T-cell (primary cell): ENCODE results near the gene ZNF565. TPM values are rescaled to one million over a fixed set of nuclear protein-coding genes. Genes with fewer than 3 reads are reported as not detected.

ENCODE experiments used
- ATAC-seq, 4 experiments: fragments of 200-7000 bp in 3 of 4; fragments of 150-1000 bp in 1 of 4; cut with Tn5 transposase; replicated peaks in 1 of 4; 1 replicate in 3 of 4; 2 replicates in 1 of 4; pipeline ENCODE4 v1.10.0; 2021; ENCODE audit warnings: moderate library complexity in 3 of 4, mild to moderate bottlenecking in 2 of 4, moderate number of reproducible peaks in 1 of 4
- CTCF ChIA-PET, 2 donors: fragments of 300-600 bp; sonication (Branson Sonifier 250); formaldehyde crosslinking; loops; one replicate each; lab custom pipeline; 2022; ENCODE audit warnings: antibody characterized with exemption in 2 of 2; lab: Charles Lee
- POLR2A ChIA-PET, 2 donors: fragments of 300-600 bp; sonication (Branson Sonifier 250); formaldehyde crosslinking; loops; one replicate each; lab custom pipeline; 2022; ENCODE audit warnings: antibody characterized with exemption in 2 of 2; lab: Charles Lee
- DNase-seq, 35 experiments: peaks; one replicate each; pipeline versions ENCODE4 v3.0.0 to v3.0.0-alpha.2; 2013 to 2023
- H3K27ac ChIP-seq: one replicate; pipeline ENCODE4 v1.5.1; 2013; ENCODE audit warnings: low read length
- H3K27me3 ChIP-seq, 2 experiments: replicated peaks in 1 of 2; 1 replicate in 1 of 2; 2 replicates in 1 of 2; pipeline versions ENCODE4 v1.6.1 to v1.7.0; 2013; ENCODE audit warnings: low read length in 1 of 2, mixed read lengths in 1 of 2; ENCODE audit not compliant: control insufficient read depth in 2 of 2, insufficient read depth in 2 of 2; ENCODE audit errors: extremely low read depth in 1 of 2
- H3K36me3 ChIP-seq, 2 donors: 1 replicate in 1 of 2; 2 replicates in 1 of 2; pipeline versions ENCODE4 v1.6.1 to v1.7.0; 2013; ENCODE audit warnings: low read length in 1 of 2; ENCODE audit not compliant: control insufficient read depth in 2 of 2, insufficient read depth in 1 of 2; ENCODE audit errors: extremely low read depth in 1 of 2
- H3K4me1 ChIP-seq, 2 experiments: 1 replicate in 1 of 2; 2 replicates in 1 of 2; pipeline versions ENCODE4 v1.6.1 to v1.7.0; 2013; ENCODE audit warnings: low read length in 2 of 2, mixed read lengths in 1 of 2; ENCODE audit not compliant: insufficient read depth in 2 of 2, control insufficient read depth in 1 of 2; ENCODE audit errors: extremely low read depth in 1 of 2
- H3K4me3 ChIP-seq, 2 donors: 1 replicate in 1 of 2; 2 replicates in 1 of 2; pipeline versions ENCODE4 v1.5.1 to v1.7.0; 2013; ENCODE audit warnings: mild to moderate bottlenecking in 2 of 2, low read length in 1 of 2, moderate library complexity in 1 of 2; ENCODE audit not compliant: control insufficient read depth in 1 of 2; ENCODE audit errors: extremely low read depth in 1 of 2
- H3K9me3 ChIP-seq: 2 replicates; pipeline ENCODE4 v1.7.0; 2013
- H3K27ac Mint-ChIP-seq, 2 donors: one replicate each; pipeline ENCODE4 v1.8.0; 2020 to 2021; ENCODE audit warnings: mild to moderate bottlenecking in 2 of 2, mixed read lengths in 2 of 2
- H3K27me3 Mint-ChIP-seq, 2 donors: one replicate each; pipeline ENCODE4 v1.8.0; 2021 to 2022; ENCODE audit warnings: mixed read lengths in 2 of 2
- H3K36me3 Mint-ChIP-seq: one replicate; pipeline ENCODE4 v1.8.0; 2021; ENCODE audit warnings: mixed read lengths
- H3K4me1 Mint-ChIP-seq, 3 donors: one replicate each; pipeline ENCODE4 v1.8.0; 2020 to 2022; ENCODE audit warnings: mixed read lengths in 3 of 3, mild to moderate bottlenecking in 1 of 3
- H3K4me3 Mint-ChIP-seq, 3 donors: one replicate each; pipeline ENCODE4 v1.8.0; 2020 to 2022; ENCODE audit warnings: mild to moderate bottlenecking in 3 of 3, mixed read lengths in 3 of 3, moderate library complexity in 3 of 3
- H3K9me3 Mint-ChIP-seq, 3 donors: one replicate each; pipeline ENCODE4 v1.8.0; 2020 to 2022; ENCODE audit warnings: mixed read lengths in 3 of 3
- WGBS: methylation state at CpG from one replicate; pipeline ENCODE4 v1.1.5; 2013; ENCODE audit warnings: missing lambda C conversion rate; ENCODE audit not compliant: insufficient coverage; 5-methylcytosine and 5-hydroxymethylcytosine counted together
- total RNA-seq, 35 experiments: library from RNA in 6 of 35; stranded (reverse) in 6 of 35; fragments of 120-200 nt in 1 of 35; gene quantifications; one replicate each; pipeline versions ENCODE4 v1.2.1 to v1.2.4 and lab custom pipeline; 2013 to 2026

The ZNF565 gene
- total RNA-seq, 5 donors from 2014 or later (not counting 1 experiment from before 2014, with no cell fraction given) = 7.5 to 9.1 (median 8.0) TPM

- peaks cover 12 to 53% of the 10 kb centered on the region in 2 donors for H3K36me3 ChIP-seq
- ATAC-seq (no peak), DNase-seq (no peak)
- H3K4me3 ChIP-seq = no peak overlapping the region
- no peak overlapping the region for H3K27ac ChIP-seq
- H3K27me3 ChIP-seq = no peaks in the 10 kb centered on the region
- no peaks in the 10 kb centered on the region for H3K4me1 ChIP-seq
- 100% methylated on average over 1 of the region's 5 CpGs for WGBS
- Mint-ChIP-seq H3K27me3 (no peaks in the 10 kb centered on the region), H3K9me3 (no peaks in the 10 kb centered on the region), H3K4me3 (no peak overlapping the region), H3K27ac (no peak overlapping the region), H3K4me1 (peaks cover 0 to 3% (median 0%) of the 10 kb centered on the region in 3 donors), H3K36me3 (peaks cover 40% of the 10 kb centered on the region)
- H3K9me3 ChIP-seq = no peaks in the 10 kb centered on the region
- POLR2A ChIA-PET = interaction anchor here in 1 of 2 donors (0.6 kb wide), 1 partner anchor 67 kb away, joined by 3 read pairs; no protein-coding TSS in a partner anchor
- CTCF ChIA-PET = interaction anchor here in 1 of 2 donors (0.5 kb wide), 1 partner anchor 47 kb away, joined by 3 read pairs; no protein-coding TSS in a partner anchor
These were observed 63.9 kb downstream of the ZNF565 start for GRCh38 chr19:36150586-36150985.

- WGBS = 96% methylated on average over 7 of the region's 13 CpGs
- Mint-ChIP-seq H3K36me3 (peaks cover 41% of the 10 kb centered on the region), H3K27ac (no peak overlapping the region), H3K4me3 (no peak overlapping the region), H3K9me3 (no peaks in the 10 kb centered on the region), H3K27me3 (no peaks in the 10 kb centered on the region), H3K4me1 (peaks cover 0 to 3% (median 0%) of the 10 kb centered on the region in 3 donors)
- no peak for DNase-seq
- ATAC-seq = no peak
- no peak overlapping the region for H3K4me3 ChIP-seq
- peaks cover 12 to 61% of the 10 kb centered on the region in 2 donors for H3K36me3 ChIP-seq
- ChIA-PET POLR2A (no interaction called here), CTCF (interaction anchor here in 1 of 2 donors (0.5 to 0.6 kb wide), 2 partner anchors 47 to 75 kb away, joined by 3 read pairs; no protein-coding TSS in a partner anchor)
- H3K9me3 ChIP-seq = no peaks in the 10 kb centered on the region
- H3K4me1 ChIP-seq = no peaks in the 10 kb centered on the region
- no peak overlapping the region for H3K27ac ChIP-seq
- no peaks in the 10 kb centered on the region for H3K27me3 ChIP-seq
These were observed 64.6 kb downstream of the ZNF565 start for GRCh38 chr19:36149673-36150406.

GRCh38 chr19:36144624-36145023, 69.8 kb downstream of the ZNF565 start:
- no peak overlapping the region for H3K27ac Mint-ChIP-seq
- H3K27me3 Mint-ChIP-seq = no peaks in the 10 kb centered on the region
- Histone ChIP-seq H3K4me3 (no peak overlapping the region), H3K27ac (no peak overlapping the region), H3K36me3 (peaks cover 15 to 66% of the 10 kb centered on the region in 2 donors), H3K4me1 (peaks cover 0 to 15% of the 10 kb centered on the region in 2 experiments), H3K9me3 (no peaks in the 10 kb centered on the region), H3K27me3 (no peaks in the 10 kb centered on the region)
- ChIA-PET POLR2A (interaction anchor here in 1 of 2 donors (0.6 kb wide), 1 partner anchor 16 kb away, joined by 3 read pairs; no protein-coding TSS in a partner anchor), CTCF (interaction anchor here in 1 of 2 donors (0.7 kb wide), 1 partner anchor 16 kb away, joined by 4 read pairs; no protein-coding TSS in a partner anchor)
- peaks cover 12 to 18% (median 13%) of the 10 kb centered on the region in 3 donors for H3K4me1 Mint-ChIP-seq
- no peak overlapping the region for H3K4me3 Mint-ChIP-seq
- peaks cover 47% of the 10 kb centered on the region for H3K36me3 Mint-ChIP-seq
- DNase-seq (no peak), ATAC-seq (no peak)
- 100% methylated on average over 5 of the region's 6 CpGs for WGBS
- no peaks in the 10 kb centered on the region for H3K9me3 Mint-ChIP-seq

- Histone ChIP-seq H3K9me3 (no peaks in the 10 kb centered on the region), H3K4me3 (no peak overlapping the region), H3K27ac (no peak overlapping the region), H3K36me3 (peaks cover 11 to 48% of the 10 kb centered on the region in 2 donors), H3K27me3 (no peaks in the 10 kb centered on the region), H3K4me1 (peaks cover 0 to 22% of the 10 kb centered on the region in 2 experiments)
- Mint-ChIP-seq H3K4me1 (peaks cover 13 to 18% (median 17%) of the 10 kb centered on the region in 3 donors), H3K36me3 (peaks cover 36% of the 10 kb centered on the region), H3K27me3 (no peaks in the 10 kb centered on the region), H3K4me3 (peak overlapping the region in 1 of 3 donors; percentile 22), H3K9me3 (no peaks in the 10 kb centered on the region), H3K27ac (peak overlapping the region; percentile 23 to 52)
- DNase-seq (no peak), ATAC-seq (no peak)
- ChIA-PET CTCF (no interaction called here), POLR2A (no interaction called here)
- 94% methylated on average over 9 of the region's 9 CpGs for WGBS
These were observed 72.0 kb downstream of the ZNF565 start for GRCh38 chr19:36142496-36142895.

- peaks cover 0 to 22% of the 10 kb centered on the region in 2 experiments for H3K4me1 ChIP-seq
- 98% methylated on average over 8 of the region's 14 CpGs for WGBS
- no peaks in the 10 kb centered on the region for H3K27me3 ChIP-seq
- DNase-seq (no peak), ATAC-seq (no peak)
- peak overlapping the region; percentile 49 for H3K27ac ChIP-seq
- Mint-ChIP-seq H3K27me3 (no peaks in the 10 kb centered on the region), H3K4me1 (peaks cover 13 to 19% (median 17%) of the 10 kb centered on the region in 3 donors), H3K27ac (peak overlapping the region in 1 of 2 donors; percentile 87), H3K9me3 (no peaks in the 10 kb centered on the region), H3K36me3 (peaks cover 34% of the 10 kb centered on the region), H3K4me3 (peak overlapping the region in 2 of 3 donors; percentile 95 to 96)
- ChIA-PET CTCF (no interaction called here), POLR2A (no interaction called here)
- H3K36me3 ChIP-seq = peaks cover 10 to 44% of the 10 kb centered on the region in 2 donors
- H3K4me3 ChIP-seq = no peak overlapping the region
- H3K9me3 ChIP-seq = no peaks in the 10 kb centered on the region
These were observed 72.4 kb downstream of the ZNF565 start for GRCh38 chr19:36142046-36142445.

- WGBS = 25% methylated on average over 31 of the region's 42 CpGs
- H3K27me3 ChIP-seq = no peaks in the 10 kb centered on the region
- no peaks in the 10 kb centered on the region for H3K9me3 ChIP-seq
- peak overlapping the region; percentile 49 for H3K27ac ChIP-seq
- peaks cover 13 to 24% (median 19%) of the 10 kb centered on the region in 3 donors for H3K4me1 Mint-ChIP-seq
- peaks cover 3 to 37% of the 10 kb centered on the region in 2 donors for H3K36me3 ChIP-seq
- ATAC-seq (peak; percentile 78 to 84 (median 79)), DNase-seq (peak; percentile 71 to 95 (median 85))
- H3K27ac Mint-ChIP-seq = peak overlapping the region; percentile 87 to 93
- ChIA-PET POLR2A (no interaction called here), CTCF (interaction anchor here in 1 of 2 donors (0.6 kb wide), 1 partner anchor 238 kb away, joined by 3 read pairs; no protein-coding TSS in a partner anchor)
- H3K9me3 Mint-ChIP-seq = no peaks in the 10 kb centered on the region
- peak overlapping the region; percentile 55 to 68 for H3K4me3 ChIP-seq
- peak overlapping the region; percentile 94 to 96 (median 95) for H3K4me3 Mint-ChIP-seq
- peaks cover 0 to 22% of the 10 kb centered on the region in 2 experiments for H3K4me1 ChIP-seq
- no peaks in the 10 kb centered on the region for H3K27me3 Mint-ChIP-seq
- H3K36me3 Mint-ChIP-seq = peaks cover 28% of the 10 kb centered on the region
These were observed 73.2 kb downstream of the ZNF565 start for GRCh38 chr19:36141039-36141927.
